Measurements from ENCODE around the gene OTOG.
"Not testable (repeated sequence)": the region's sequence is repeated elsewhere in the genome, so short reads cannot be mapped to it uniquely, and the experiment has no call there.

The OTOG gene

GRCh38 chr11:17612221-17613188 is 65.4 kb downstream of the OTOG start:
- Histone ChIP-seq H3K27ac (no peak overlapping the region), H3K27me3 (peaks cover 15% of the 10 kb centered on the region), H3K4me3 (ENCODE audit: low read depth in 1 of 2, low read length in 1 of 2) (no peak overlapping the region), H3K4me1 (ENCODE audit: control insufficient read depth in 1 of 2, insufficient read depth in 1 of 2, low read depth in 1 of 2, low read length in 1 of 2) (no peaks in the 10 kb centered on the region), H3K9me3 (no peaks in the 10 kb centered on the region), H3K36me3 (no peaks in the 10 kb centered on the region)
- TF ChIP-seq CTCF (IDR thresholded peaks at IDR 0.05): no peak

- Histone ChIP-seq H3K27me3 (peaks cover 25% of the 10 kb centered on the region), H3K27ac (no peak overlapping the region), H3K36me3 (no peaks in the 10 kb centered on the region), H3K4me1 (ENCODE audit: control insufficient read depth in 1 of 2, insufficient read depth in 1 of 2, low read depth in 1 of 2, low read length in 1 of 2) (no peaks in the 10 kb centered on the region), H3K4me3 (ENCODE audit: low read depth in 1 of 2, low read length in 1 of 2) (no peak overlapping the region), H3K9me3 (no peaks in the 10 kb centered on the region)
- TF ChIP-seq CTCF (IDR thresholded peaks at IDR 0.05): no peak
Measured at GRCh38 chr11:17613428-17613962, 66.4 kb downstream of the OTOG start.

GRCh38 chr11:17613983-17614382 is 66.9 kb downstream of the OTOG start:
- Histone ChIP-seq H3K27ac (no peak overlapping the region), H3K27me3 (peaks cover 30% of the 10 kb centered on the region), H3K9me3 (no peaks in the 10 kb centered on the region), H3K36me3 (no peaks in the 10 kb centered on the region), H3K4me1 (ENCODE audit: control insufficient read depth in 1 of 2, insufficient read depth in 1 of 2, low read depth in 1 of 2, low read length in 1 of 2) (no peaks in the 10 kb centered on the region), H3K4me3 (ENCODE audit: low read depth in 1 of 2, low read length in 1 of 2) (no peak overlapping the region)
- no peak for TF ChIP-seq CTCF (IDR thresholded peaks at IDR 0.05)

- H3K4me3 ChIP-seq (ENCODE audit: low read depth in 1 of 2, low read length in 1 of 2); H3K27ac ChIP-seq; H3K9me3 ChIP-seq; H3K4me1 ChIP-seq (ENCODE audit: control insufficient read depth in 1 of 2, insufficient read depth in 1 of 2, low read depth in 1 of 2, low read length in 1 of 2); H3K36me3 ChIP-seq: not testable (repeated sequence)
- H3K27me3 ChIP-seq: peaks cover 27% of the 10 kb centered on the region
Measured at GRCh38 chr11:17622711-17623110, 75.7 kb downstream of the OTOG start.

GRCh38 chr11:17629113-17629512 is 82.1 kb downstream of the OTOG start:
- Histone ChIP-seq H3K27ac (no peak overlapping the region), H3K27me3 (peaks cover 29% of the 10 kb centered on the region), H3K4me3 (ENCODE audit: low read depth in 1 of 2, low read length in 1 of 2) (no peak overlapping the region), H3K36me3 (no peaks in the 10 kb centered on the region), H3K4me1 (ENCODE audit: control insufficient read depth in 1 of 2, insufficient read depth in 1 of 2, low read depth in 1 of 2, low read length in 1 of 2) (no peaks in the 10 kb centered on the region), H3K9me3 (no peaks in the 10 kb centered on the region)
- TF ChIP-seq CTCF (IDR thresholded peaks at IDR 0.05): no peak

- no peaks in the 10 kb centered on the region for H3K4me1 ChIP-seq (ENCODE audit: control insufficient read depth in 1 of 2, insufficient read depth in 1 of 2, low read depth in 1 of 2, low read length in 1 of 2)
- no peak for TF ChIP-seq CTCF (IDR thresholded peaks at IDR 0.05)
- no peak overlapping the region for H3K27ac ChIP-seq
- H3K27me3 ChIP-seq: peaks cover 26% of the 10 kb centered on the region
- no peaks in the 10 kb centered on the region for H3K9me3 ChIP-seq
- H3K36me3 ChIP-seq: no peaks in the 10 kb centered on the region
- H3K4me3 ChIP-seq (ENCODE audit: low read depth in 1 of 2, low read length in 1 of 2): no peak overlapping the region
Measured at GRCh38 chr11:17630936-17631335, 83.9 kb downstream of the OTOG start.
